HUDEP-2 (cell line): ENCODE results near the gene KNG1.
A peak's percentile ranks its signal among the peaks of the same experiment; 100 is the strongest.

Experiments used
- DNase-seq, 76 experiments: peaks; one replicate each; lab custom pipeline; 2025; ENCODE audit not compliant: unreplicated experiment in 76 of 76; lab: John Stamatoyannopoulos, UW

The KNG1 gene

GRCh38 chr3:186772281-186772694 is 55.1 kb downstream of the KNG1 start:
- no peak for DNase-seq

GRCh38 chr3:186772701-186773417 is 55.7 kb downstream of the KNG1 start:
- DNase-seq = peak in 19 of 76 experiments; percentile 5 to 43 (median 14)

- no peak for DNase-seq
These were observed 58.8 kb downstream of the KNG1 start for GRCh38 chr3:186775999-186776398.

- no peak for DNase-seq
These were observed 62.0 kb downstream of the KNG1 start for GRCh38 chr3:186779204-186779603.

GRCh38 chr3:186782542-186783057 is 65.4 kb downstream of the KNG1 start:
- DNase-seq = peak in 3 of 76 experiments; percentile 47 to 53 (median 48)

GRCh38 chr3:186783058-186783730 is 66.0 kb downstream of the KNG1 start, which contains the start of gene EIF4A2:
TSS of gene EIF4A2 (plus strand) at chr3:186783577. CDS start at chr3:186783611, 34 bp downstream.
- DNase-seq = peak in 74 of 76 experiments; percentile 9 to 94 (median 74)

GRCh38 chr3:186783731-186784515 is 66.8 kb downstream of the KNG1 start:
- DNase-seq = peak in 70 of 76 experiments; percentile 6 to 70 (median 54)

- DNase-seq = peak in 2 of 76 experiments; percentile 13 to 22
These were observed 67.8 kb downstream of the KNG1 start for GRCh38 chr3:186784820-186785494.

- peak in 1 of 76 experiments; percentile 43 for DNase-seq
These were observed 68.4 kb downstream of the KNG1 start for GRCh38 chr3:186785495-186786018.

GRCh38 chr3:186786922-186787321 is 69.8 kb downstream of the KNG1 start:
- DNase-seq = peak in 1 of 76 experiments; percentile 20

- DNase-seq = no peak
These were observed 70.7 kb downstream of the KNG1 start for GRCh38 chr3:186787642-186788481.

GRCh38 chr3:186788482-186789370 is 71.6 kb downstream of the KNG1 start:
- DNase-seq = peak in 5 of 76 experiments; percentile 7 to 45 (median 25)

GRCh38 chr3:186789554-186790260 is 72.5 kb downstream of the KNG1 start:
- DNase-seq = peak in 7 of 76 experiments; percentile 41 to 69 (median 47)

GRCh38 chr3:186790261-186790981 is 73.3 kb downstream of the KNG1 start:
- peak in 38 of 76 experiments; percentile 6 to 73 (median 38) for DNase-seq
